GM12892 (cell line): ENCODE data around the gene WNT9B. TPM values are rescaled to one million over a fixed set of nuclear protein-coding genes. Genes with fewer than 3 reads are reported as not detected.

ENCODE experiments used
- DNase-seq: peaks from one replicate; pipeline ENCODE4 v3.0.0; 2011; ENCODE audit not compliant: insufficient read length
- FAIRE-seq: peaks from 2 replicates; lab custom pipeline; 2011; peaks lifted over from hg19 to GRCh38; lab: Jason Lieb, UNC
- POLR2A ChIP-seq: IDR thresholded peaks from 2 replicates; pipeline ENCODE4 v1.6.1; 2011; ENCODE audit warnings: low read depth, low read length, control low read depth
- POLR2AphosphoS5 ChIP-seq: IDR thresholded peaks from 2 replicates; pipeline ENCODE4 v1.6.1; 2011; ENCODE audit warnings: low read depth, low read length, control low read depth
- TAF1 ChIP-seq: IDR thresholded peaks from 2 replicates; pipeline ENCODE4 v1.6.1; 2011; ENCODE audit warnings: low read depth, mild to moderate bottlenecking, control low read depth, low read length, borderline replicate concordance
- polyA plus RNA-seq: library from polyadenylated mRNA; unstranded; fragments of >200 nt; gene quantifications from one replicate; pipeline ENCODE4 v1.2.1, GENCODE V29; 2012; ENCODE audit warnings: missing spikeins, inconsistent platforms; ENCODE audit not compliant: missing spikeins

The WNT9B gene
- polyA plus RNA-seq = not detected

- TF ChIP-seq POLR2AphosphoS5 = no peak
- TF ChIP-seq POLR2A = no peak
- no peak for TF ChIP-seq TAF1
- no peak for DNase-seq
- FAIRE-seq = no peak
These were observed at the start of gene WNT9B for GRCh38 chr17:46851029-46851741. Gene WNT9B (plus strand): TSS chr17:46851583. CDS start chr17:46851639, 56 bp downstream.

GRCh38 chr17:46802800-46803199 lies 48.6 kb upstream of the WNT9B start:
- FAIRE-seq (no peak), DNase-seq (no peak)
- TF ChIP-seq POLR2A (no peak), POLR2AphosphoS5 (no peak), TAF1 (no peak)

GRCh38 chr17:46803544-46803943 lies 47.8 kb upstream of the WNT9B start:
- TF ChIP-seq TAF1 (no peak), POLR2AphosphoS5 (no peak), POLR2A (no peak)
- no peak for FAIRE-seq
- DNase-seq = no peak

GRCh38 chr17:46805771-46806170 lies 45.6 kb upstream of the WNT9B start:
- DNase-seq = no peak
- no peak for TF ChIP-seq TAF1
- TF ChIP-seq POLR2A = no peak
- no peak for TF ChIP-seq POLR2AphosphoS5
- no peak for FAIRE-seq

GRCh38 chr17:46809110-46809571 lies 42.2 kb upstream of the WNT9B start:
- no peak for FAIRE-seq
- no peak for DNase-seq
- TF ChIP-seq TAF1 (no peak), POLR2AphosphoS5 (no peak), POLR2A (no peak)

- no peak for FAIRE-seq
- DNase-seq = no peak
- no peak for TF ChIP-seq TAF1
- TF ChIP-seq POLR2AphosphoS5 = no peak
- TF ChIP-seq POLR2A = no peak
These were observed 40.5 kb upstream of the WNT9B start for GRCh38 chr17:46810837-46811236.

- TF ChIP-seq POLR2A (no peak), TAF1 (no peak), POLR2AphosphoS5 (no peak)
- DNase-seq (no peak), FAIRE-seq (no peak)
These were observed 39.3 kb upstream of the WNT9B start for GRCh38 chr17:46811978-46812583.

GRCh38 chr17:46812624-46813318 lies 38.6 kb upstream of the WNT9B start:
- DNase-seq (no peak), FAIRE-seq (no peak)
- no peak for TF ChIP-seq POLR2A
- TF ChIP-seq POLR2AphosphoS5 = no peak
- TF ChIP-seq TAF1 = no peak

GRCh38 chr17:46813920-46814319 lies 37.5 kb upstream of the WNT9B start:
- DNase-seq (no peak), FAIRE-seq (no peak)

GRCh38 chr17:46814446-46814845 lies 36.9 kb upstream of the WNT9B start:
- DNase-seq (no peak), FAIRE-seq (no peak)
- TF ChIP-seq POLR2AphosphoS5 (no peak), POLR2A (no peak), TAF1 (no peak)

More at GRCh38 chr17:46813920-46814319, 37.5 kb upstream of the WNT9B start:
- TF ChIP-seq TAF1 (no peak), POLR2A (no peak), POLR2AphosphoS5 (no peak)
